A673 (cell line): ENCODE results near the gene LRRC25. TPM values are rescaled to one million over a fixed set of nuclear protein-coding genes. Genes with fewer than 3 reads are reported as not detected.
"Not testable (repeated sequence)": the region's sequence is repeated elsewhere in the genome, so short reads cannot be mapped to it uniquely, and the experiment has no call there.

Experiments
- BruUV-seq: library from RNA; stranded (reverse); fragments of 400-500 nt; replicated peaks from 2 replicates; lab custom pipeline; 2021; lab: Mats Ljungman, UMichigan
- CTCF ChIA-PET: fragments of 300-600 bp; sonication (Branson Sonifier 250); formaldehyde crosslinking; loops from one replicate; lab custom pipeline; 2022; ENCODE audit warnings: antibody characterized with exemption; lab: Charles Lee
- POLR2A ChIA-PET: fragments of 300-600 bp; sonication (Branson Sonifier 250); formaldehyde crosslinking; loops from one replicate; lab custom pipeline; 2022; ENCODE audit warnings: antibody characterized with exemption; ENCODE audit not compliant: low non-redundant PET; lab: Charles Lee
- DNase-seq: peaks from one replicate; pipeline ENCODE4 v3.0.0-alpha.2; 2015; ENCODE audit warnings: low spot score
- H3K27ac ChIP-seq: fragments of 200-600 bp; sonication (generic); 2 replicates; pipeline ENCODE4 v1.5.1; 2016; ENCODE audit warnings: mixed run types, low read depth, mild to moderate bottlenecking, mixed read lengths, antibody characterized with exemption, low read length; ENCODE audit not compliant: poor library complexity, severe bottlenecking
- H3K27me3 ChIP-seq: fragments of 200-600 bp; sonication (generic); replicated peaks from 2 replicates; pipeline ENCODE4 v1.6.1; 2017; ENCODE audit warnings: mixed run types, low read depth, mild to moderate bottlenecking, mixed read lengths, antibody characterized with exemption, low read length; ENCODE audit not compliant: insufficient read depth, poor library complexity
- H3K36me3 ChIP-seq: fragments of 200-600 bp; sonication (generic); 2 replicates; pipeline ENCODE4 v1.6.1; 2016; ENCODE audit warnings: mixed run types, mild to moderate bottlenecking, mixed read lengths, antibody characterized with exemption, low read length; ENCODE audit not compliant: insufficient read depth, poor library complexity, severe bottlenecking
- H3K4me1 ChIP-seq: fragments of 200-600 bp; sonication (generic); 2 replicates; pipeline ENCODE4 v1.6.1; 2017; ENCODE audit warnings: mixed run types, mild to moderate bottlenecking, mixed read lengths, antibody characterized with exemption, low read length; ENCODE audit not compliant: insufficient read depth, poor library complexity, severe bottlenecking
- H3K4me3 ChIP-seq: fragments of 200-600 bp; sonication (generic); 2 replicates; pipeline ENCODE4 v1.5.1; 2016; ENCODE audit warnings: low read depth, mixed run types, mild to moderate bottlenecking, mixed read lengths, low read length; ENCODE audit not compliant: poor library complexity, severe bottlenecking
- H3K9me3 ChIP-seq: fragments of 200-600 bp; sonication (generic); 2 replicates; pipeline ENCODE4 v1.6.1; 2016; ENCODE audit warnings: mixed run types, low read depth, mild to moderate bottlenecking, mixed read lengths, antibody characterized with exemption, low read length; ENCODE audit not compliant: poor library complexity, severe bottlenecking
- EZH2 ChIP-seq: fragments of 200-600 bp; sonication (generic); IDR thresholded peaks from 2 replicates; pipeline ENCODE4 v1.6.1; 2017; ENCODE audit warnings: borderline replicate concordance, low read depth, mild to moderate bottlenecking, mixed read lengths, antibody characterized with exemption, low read length; ENCODE audit not compliant: poor library complexity, severe bottlenecking
- intact Hi-C: fragments of 100-400 bp; cut with micrococcal nuclease; formaldehyde crosslinking; loops from one replicate; pipeline ENCODE4 v1.10.0; 2022; ENCODE audit not compliant: unreplicated experiment
- total RNA-seq: library from RNA; stranded (reverse); gene quantifications from 2 replicates; pipeline ENCODE4 v1.2.3, GENCODE V29; 2021
- TF ChIP-seq, protein P1 (sequence below): fragments of 300-800, 200-600 bp; sonication (generic); conservative IDR thresholded peaks from 2 replicates; pipeline ENCODE4 v1.5.1; 2017; ENCODE audit warnings: low read depth, mild to moderate bottlenecking, antibody characterized with exemption, low read length, moderate library complexity, mixed read lengths

LRRC25 gene
- total RNA-seq, 1 experiment from 2014 or later, result not detected

DNA sequence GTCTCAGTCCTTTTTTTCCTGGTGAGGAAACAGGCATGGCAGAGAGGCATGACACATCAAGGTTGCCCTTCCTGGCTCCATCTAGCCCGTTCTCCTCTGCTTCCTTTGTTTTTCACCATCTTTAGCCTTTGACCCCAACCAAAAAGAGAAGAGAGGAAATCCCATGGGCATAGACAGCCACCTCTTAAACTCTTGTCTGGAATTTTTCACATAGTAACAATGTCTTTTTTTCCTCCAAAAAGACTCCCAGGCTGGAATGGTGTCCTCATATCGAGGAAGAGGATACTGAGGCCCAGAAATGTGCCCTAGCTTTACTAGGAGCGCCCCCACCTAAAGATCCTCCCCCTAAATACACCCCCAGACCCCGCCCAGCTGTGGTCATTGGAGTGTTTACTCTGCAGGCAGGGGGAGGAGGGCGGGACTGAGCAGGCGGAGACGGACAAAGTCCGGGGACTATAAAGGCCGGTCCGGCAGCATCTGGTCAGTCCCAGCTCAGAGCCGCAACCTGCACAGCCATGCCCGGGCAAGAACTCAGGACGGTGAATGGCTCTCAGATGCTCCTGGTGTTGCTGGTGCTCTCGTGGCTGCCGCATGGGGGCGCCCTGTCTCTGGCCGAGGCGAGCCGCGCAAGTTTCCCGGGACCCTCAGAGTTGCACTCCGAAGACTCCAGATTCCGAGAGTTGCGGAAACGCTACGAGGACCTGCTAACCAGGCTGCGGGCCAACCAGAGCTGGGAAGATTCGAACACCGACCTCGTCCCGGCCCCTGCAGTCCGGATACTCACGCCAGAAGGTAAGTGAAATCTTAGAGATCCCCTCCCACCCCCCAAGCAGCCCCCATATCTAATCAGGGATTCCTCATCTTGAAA, 11.5 kb downstream of the LRRC25 start, which contains the start of gene GDF15:
Gene GDF15, plus strand, starts transcription at position 484 of the 868 bp plus-strand sequence. Its CDS starts 32 bp downstream, at position 516.
- Histone ChIP-seq H3K27ac (peak within 1 kb of the TSS; percentile 39), H3K4me3 (no peak within 1 kb of the TSS), H3K27me3 (no peaks in the 10 kb centered on the region), H3K9me3 (no peaks in the 10 kb centered on the region), H3K4me1 (peaks cover 26% of the 10 kb centered on the region), H3K36me3 (no peaks in the 10 kb centered on the region)
- TF ChIP-seq, protein P1, sequence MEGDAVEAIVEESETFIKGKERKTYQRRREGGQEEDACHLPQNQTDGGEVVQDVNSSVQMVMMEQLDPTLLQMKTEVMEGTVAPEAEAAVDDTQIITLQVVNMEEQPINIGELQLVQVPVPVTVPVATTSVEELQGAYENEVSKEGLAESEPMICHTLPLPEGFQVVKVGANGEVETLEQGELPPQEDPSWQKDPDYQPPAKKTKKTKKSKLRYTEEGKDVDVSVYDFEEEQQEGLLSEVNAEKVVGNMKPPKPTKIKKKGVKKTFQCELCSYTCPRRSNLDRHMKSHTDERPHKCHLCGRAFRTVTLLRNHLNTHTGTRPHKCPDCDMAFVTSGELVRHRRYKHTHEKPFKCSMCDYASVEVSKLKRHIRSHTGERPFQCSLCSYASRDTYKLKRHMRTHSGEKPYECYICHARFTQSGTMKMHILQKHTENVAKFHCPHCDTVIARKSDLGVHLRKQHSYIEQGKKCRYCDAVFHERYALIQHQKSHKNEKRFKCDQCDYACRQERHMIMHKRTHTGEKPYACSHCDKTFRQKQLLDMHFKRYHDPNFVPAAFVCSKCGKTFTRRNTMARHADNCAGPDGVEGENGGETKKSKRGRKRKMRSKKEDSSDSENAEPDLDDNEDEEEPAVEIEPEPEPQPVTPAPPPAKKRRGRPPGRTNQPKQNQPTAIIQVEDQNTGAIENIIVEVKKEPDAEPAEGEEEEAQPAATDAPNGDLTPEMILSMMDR, result peak; percentile 67
- no peak for TF ChIP-seq EZH2
- peak; percentile 36 for DNase-seq
- ChIA-PET POLR2A (interaction anchor here (0.5 kb wide), 1 partner anchor 31 kb away, joined by 7 read pairs; no protein-coding TSS in a partner anchor), CTCF (no interaction called here)
- intact Hi-C loops, result no loop called here
- BruUV-seq, result no TSS peak

DNA sequence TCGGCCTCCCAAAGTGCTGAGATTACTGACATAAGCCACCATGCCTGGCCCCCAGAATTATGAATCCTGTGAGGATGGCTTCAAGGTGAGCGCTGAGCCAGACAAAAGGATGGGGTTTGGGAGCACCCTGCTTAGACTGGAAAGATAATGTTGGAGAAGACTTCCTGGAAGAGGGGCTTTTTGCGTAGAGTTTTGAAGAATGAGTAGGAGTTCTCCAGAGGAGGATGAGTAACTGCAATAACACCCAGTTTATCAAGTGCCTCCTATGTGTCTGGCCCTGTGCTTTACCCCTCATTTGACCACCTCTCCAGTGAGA, 12.1 kb downstream of the LRRC25 start:
- POLR2A ChIA-PET, result no interaction called here
- DNase-seq, result no peak
- no peak overlapping the region for H3K4me3 ChIP-seq

DNA sequence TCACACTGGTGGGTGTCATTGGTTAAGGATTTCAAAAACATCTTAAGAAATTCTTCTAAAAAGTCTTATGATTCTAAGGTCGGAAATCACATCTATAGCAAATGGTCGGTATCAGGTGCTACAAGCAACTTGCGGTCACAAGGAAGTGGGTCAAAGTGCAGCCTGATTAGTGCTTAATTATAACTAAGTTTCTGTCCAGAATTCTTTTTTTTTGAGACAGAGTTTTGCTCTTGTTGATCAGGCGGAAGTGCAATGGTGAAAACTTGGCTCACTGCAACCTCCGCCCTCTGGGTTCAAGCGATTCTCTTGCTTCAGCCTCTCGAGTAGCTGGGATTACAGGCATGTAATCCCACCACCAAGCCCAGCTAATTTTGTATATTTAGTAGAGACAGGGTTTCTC, 12.6 kb downstream of the LRRC25 start:
- ChIA-PET CTCF (no interaction called here), POLR2A (no interaction called here)
- intact Hi-C loops, result no loop called here
- no peaks in the 10 kb centered on the region for H3K27me3 ChIP-seq
- TF ChIP-seq EZH2, result no peak
- TF ChIP-seq, protein P1, result no peak
- DNase-seq, result no peak
- no peaks in the 10 kb centered on the region for H3K9me3 ChIP-seq
- BruUV-seq, result no TSS peak
- peaks cover 30% of the 10 kb centered on the region for H3K4me1 ChIP-seq
- no peaks in the 10 kb centered on the region for H3K36me3 ChIP-seq
- H3K4me3 ChIP-seq, result no peak overlapping the region
- no peak overlapping the region for H3K27ac ChIP-seq

More for the DNA sequence above, 12.1 kb downstream of the LRRC25 start:
- intact Hi-C loops, result no loop called here
- no peaks in the 10 kb centered on the region for H3K9me3 ChIP-seq
- H3K36me3 ChIP-seq, result no peaks in the 10 kb centered on the region
- no TSS peak for BruUV-seq
- peaks cover 26% of the 10 kb centered on the region for H3K4me1 ChIP-seq
- H3K27ac ChIP-seq, result no peak overlapping the region
- TF ChIP-seq, protein P1, result no peak
- TF ChIP-seq EZH2, result no peak
- no peaks in the 10 kb centered on the region for H3K27me3 ChIP-seq
- CTCF ChIA-PET, result no interaction called here

DNA sequence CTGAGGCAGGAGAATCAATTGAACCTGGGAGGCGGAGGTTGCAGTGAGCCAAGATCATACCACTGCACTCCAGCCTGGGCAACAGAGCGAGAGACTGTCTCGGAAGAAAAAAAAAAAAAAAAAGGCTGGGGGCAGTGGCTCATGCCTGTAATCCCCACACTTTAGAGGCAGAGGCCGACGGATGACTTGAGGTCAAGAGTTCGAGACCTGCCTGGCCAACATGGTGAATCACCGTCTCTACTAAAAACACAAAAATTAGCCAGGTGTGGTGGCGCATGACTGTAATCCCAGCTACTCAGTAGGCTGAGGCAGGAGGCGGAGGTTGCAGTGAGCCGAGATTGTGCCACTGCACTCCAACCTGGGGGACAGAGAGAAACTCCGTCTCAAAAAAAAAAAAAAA, 13.8 kb downstream of the LRRC25 start:
- DNase-seq, H3K27me3 ChIP-seq, H3K27ac ChIP-seq, BruUV-seq, H3K9me3 ChIP-seq, H3K36me3 ChIP-seq, H3K4me3 ChIP-seq, POLR2A ChIA-PET, intact Hi-C loops, CTCF ChIA-PET: not testable (repeated sequence)
- H3K4me1 ChIP-seq, result peaks cover 28% of the 10 kb centered on the region
